RPMI8226 (cell line): ENCODE data around the gene NRG3.
"Not testable (repeated sequence)": the region's sequence is repeated elsewhere in the genome, so short reads cannot be mapped to it uniquely, and the experiment has no call there.

Experiments used
- DNase-seq: peaks from one replicate; pipeline ENCODE4 v3.0.0-alpha.2; 2015

Gene NRG3

GRCh38 chr10:82622479-82622878, 747.5 kb downstream of the NRG3 start:
- DNase-seq = no peak

DNA sequence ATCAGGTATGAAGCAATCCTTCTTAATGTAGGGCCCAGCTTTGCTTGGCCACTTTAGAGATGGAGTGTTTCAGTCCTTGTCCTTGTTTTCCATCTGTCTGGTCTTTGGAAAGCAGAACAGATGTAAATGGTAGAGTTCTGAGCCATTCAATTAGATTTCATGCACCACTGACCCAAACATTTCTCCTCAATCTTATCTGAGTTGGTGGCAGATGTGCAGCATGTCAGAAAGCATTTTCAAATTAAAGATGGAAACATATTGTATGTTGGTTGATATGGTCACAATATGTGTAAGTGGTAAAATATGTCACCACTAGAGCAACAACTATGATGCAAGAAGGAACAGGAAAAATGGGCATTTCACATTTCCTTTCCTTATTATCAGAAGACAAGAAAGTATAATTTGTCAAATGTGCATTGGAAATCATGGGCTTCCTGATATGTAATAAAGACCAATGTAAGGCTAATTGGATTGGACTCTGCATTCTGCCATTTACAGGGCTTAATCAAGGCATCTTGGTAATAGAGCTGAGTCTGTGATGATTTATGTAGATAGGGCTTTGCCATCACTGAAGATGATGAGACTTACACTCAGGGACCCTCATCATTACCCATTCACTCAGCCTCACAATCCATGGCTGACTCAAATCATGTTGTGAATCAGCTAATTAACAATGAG, 750.7 kb downstream of the NRG3 start:
- no peak for DNase-seq

DNA sequence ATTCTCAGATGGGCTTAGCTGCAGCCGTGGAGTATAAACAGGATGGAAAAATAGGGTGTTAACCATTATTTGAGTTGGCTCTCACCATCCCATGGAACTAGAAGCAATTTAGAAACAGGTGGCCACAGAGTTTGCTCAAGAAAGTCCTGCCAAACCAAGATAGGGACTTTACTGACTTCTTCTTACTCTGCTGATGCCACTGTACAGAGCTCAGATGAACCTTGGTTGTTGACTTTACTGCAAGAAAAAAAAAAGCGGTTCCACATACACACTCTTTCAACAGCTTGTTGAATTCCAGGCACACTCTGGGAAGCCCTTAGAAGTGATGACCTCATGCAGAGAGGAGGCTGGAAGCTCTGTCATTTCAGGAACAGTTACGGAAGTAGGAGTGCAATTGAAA, 753.4 kb downstream of the NRG3 start:
- DNase-seq = no peak

DNA sequence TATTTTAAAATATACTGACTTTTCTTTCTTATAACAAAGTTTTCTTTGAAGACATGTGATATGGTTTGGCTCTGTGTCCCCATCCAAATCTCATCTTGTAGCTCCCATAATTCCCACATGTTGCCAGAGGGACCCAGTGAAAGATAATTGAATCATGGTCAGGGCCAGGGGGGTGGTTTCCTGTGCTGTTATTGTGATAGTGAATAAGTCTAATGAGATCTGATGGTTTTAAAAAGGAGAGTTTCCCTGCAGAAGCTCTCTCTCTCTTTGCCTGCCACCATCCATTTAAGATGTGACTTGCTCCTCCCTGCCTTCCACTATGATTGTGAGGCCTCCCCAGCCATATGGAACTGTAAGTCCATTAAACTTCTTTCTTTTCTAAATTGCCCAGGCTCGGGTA, 768.1 kb downstream of the NRG3 start:
- DNase-seq = no peak

DNA sequence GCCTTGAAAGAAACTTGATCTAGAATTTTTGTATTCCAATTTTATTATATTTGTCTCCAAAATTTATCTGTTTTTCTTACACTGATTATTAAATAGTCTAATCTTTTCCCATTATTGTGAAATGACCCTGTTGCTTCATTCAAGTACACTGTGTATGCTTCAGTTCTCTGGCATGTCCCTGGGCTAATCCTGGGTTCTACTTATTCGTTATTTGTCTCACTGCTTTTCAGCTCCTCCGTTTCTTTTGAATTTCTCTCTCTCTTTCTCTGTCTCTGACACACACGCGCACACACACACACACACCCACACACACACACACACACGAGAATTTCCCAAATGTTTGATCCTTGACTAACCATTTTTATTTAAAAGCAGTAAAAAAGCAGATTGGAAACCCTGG, 768.6 kb downstream of the NRG3 start:
- DNase-seq = no peak

GRCh38 chr10:82645221-82645620, 770.2 kb downstream of the NRG3 start:
- DNase-seq = no peak

DNA sequence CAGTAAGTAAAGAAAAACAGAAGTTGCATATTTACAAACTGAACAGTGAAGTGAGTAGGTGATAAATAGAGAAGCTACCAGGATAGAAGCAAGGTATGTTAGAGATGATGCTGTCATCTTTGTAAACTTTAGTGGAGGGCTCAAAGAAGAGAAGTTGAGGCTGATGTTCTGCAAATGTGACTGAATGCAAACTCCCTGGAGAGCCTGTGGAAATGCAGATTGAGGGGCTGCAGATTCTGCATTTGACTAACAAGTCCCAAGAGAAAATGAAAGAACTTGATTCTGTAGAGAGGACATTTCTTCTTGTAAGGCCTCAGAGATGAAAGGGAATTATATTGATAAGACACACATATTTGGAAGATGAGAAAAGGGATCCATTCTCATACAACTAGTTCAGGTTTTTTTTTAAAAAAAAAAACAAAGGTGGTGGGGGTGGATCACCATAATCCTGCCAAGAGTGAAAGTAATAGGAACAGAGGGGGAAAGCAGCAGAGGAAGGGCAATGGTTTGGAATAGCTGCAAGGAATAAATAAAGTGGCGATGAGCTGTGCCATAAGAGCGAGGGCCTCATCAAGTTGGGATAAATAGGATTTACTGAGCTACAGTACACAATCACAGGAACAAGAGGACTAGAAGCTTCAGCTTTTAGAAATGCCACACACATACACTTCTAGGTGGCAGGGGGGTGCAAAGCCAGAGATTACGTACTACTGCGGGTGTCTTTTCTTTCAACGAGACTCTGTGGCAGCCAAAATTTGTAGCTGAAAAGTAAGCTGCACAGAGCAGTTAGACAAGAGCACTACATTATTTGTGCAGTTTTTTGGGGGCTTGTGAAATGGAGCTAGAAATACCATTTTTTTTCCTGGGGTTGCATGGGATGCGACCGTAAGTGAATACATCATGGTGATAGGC, 778.5 kb downstream of the NRG3 start:
- DNase-seq = no peak

DNA sequence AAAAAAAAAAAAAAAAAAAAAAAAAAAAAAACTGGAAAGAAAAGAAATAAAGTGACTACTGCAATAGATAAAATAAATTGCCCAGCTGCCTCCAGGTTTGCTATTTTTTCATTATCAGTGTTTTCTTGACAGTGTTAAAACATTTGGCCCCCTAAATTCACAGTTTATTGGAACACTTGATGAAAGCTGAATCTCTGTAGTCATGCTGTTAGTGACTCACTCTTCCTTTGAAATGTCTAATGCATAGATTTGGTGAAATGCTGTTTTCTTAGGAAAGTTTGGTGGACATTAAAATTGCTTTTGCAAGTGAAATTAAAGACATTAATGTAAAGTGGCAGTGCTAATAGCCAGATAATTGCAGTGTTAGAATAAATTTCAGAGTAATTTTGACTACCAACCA, 785.2 kb downstream of the NRG3 start:
- DNase-seq = no peak

DNA sequence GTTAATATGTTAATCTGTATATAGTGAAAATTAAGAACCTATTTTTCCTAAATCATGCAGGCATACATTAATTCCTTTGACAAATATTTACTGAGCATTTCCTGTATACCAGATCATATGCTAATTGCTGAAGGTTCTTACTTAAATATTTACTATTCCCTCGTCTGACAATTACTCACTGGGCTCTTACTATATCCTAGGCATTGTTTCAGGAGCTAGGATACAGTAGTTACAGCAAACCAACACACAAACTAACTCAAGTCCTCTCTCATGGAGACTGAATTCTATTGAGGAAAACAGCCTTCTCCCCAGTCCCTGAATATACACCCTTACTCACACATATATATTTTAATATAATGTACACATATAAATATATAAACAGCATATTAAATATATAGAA, 786.0 kb downstream of the NRG3 start:
- no peak for DNase-seq

DNA sequence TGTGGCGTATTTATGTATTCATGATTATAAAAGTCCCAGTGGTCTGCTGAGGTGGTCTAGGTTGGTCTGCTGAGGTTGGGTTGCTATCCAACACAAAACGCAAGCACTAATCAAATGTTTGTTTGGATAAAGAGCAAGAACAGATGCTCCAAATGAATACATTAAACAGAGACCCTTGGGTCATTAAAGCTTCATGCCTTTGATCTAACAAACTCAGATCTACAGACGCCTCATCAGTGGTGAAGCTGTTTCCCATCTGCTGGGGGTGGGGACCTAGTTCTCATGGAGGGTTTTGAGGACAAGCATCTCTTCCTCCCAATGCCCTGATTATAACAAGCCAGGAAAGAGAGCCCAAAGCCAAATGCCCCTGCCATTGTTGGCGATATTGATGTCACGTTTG, 786.7 kb downstream of the NRG3 start:
- DNase-seq = no peak

- no peak for DNase-seq
Observed at GRCh38 chr10:82668221-82668895, 793.4 kb downstream of the NRG3 start.

DNA sequence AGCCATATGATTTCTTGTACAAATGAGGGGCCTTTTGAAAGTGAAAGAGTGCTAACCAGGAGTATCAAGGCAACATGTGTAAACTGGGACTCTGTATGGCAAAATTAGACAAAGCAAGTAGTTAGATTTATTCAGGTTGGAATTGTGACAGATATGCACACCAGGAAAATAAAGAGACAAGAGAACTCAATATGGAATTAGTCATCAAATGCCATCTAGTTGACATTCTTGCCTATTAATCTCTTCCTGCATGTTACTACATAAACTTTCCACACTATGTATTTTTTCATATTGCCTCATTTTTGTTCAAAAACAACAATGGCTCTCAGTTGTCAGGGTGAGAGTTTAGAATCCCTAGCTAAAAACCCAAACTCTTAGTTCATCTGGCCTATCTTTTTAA, 799.0 kb downstream of the NRG3 start:
- no peak for DNase-seq

- DNase-seq = not testable (repeated sequence)
Observed at GRCh38 chr10:82677932-82678331, 802.9 kb downstream of the NRG3 start.

DNA sequence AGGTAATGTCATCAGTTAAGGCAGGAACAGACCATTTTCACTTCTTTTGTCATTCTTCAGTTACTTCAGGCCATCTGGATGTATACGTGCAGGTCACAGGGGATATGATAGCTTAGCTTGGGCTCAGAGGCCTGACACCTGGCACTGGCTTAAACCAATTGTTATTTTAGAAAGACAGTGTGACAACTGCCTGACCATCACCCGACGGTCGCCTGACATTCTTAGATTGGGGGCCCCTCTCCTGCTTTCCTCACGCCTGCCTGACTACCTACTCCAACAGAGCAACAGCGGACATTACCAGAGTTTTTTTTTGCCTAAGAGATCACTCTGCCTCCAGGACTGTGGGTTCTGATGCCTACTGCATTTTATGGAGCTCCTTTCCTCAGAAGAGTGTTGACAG, 803.5 kb downstream of the NRG3 start:
- not testable (repeated sequence) for DNase-seq

DNA sequence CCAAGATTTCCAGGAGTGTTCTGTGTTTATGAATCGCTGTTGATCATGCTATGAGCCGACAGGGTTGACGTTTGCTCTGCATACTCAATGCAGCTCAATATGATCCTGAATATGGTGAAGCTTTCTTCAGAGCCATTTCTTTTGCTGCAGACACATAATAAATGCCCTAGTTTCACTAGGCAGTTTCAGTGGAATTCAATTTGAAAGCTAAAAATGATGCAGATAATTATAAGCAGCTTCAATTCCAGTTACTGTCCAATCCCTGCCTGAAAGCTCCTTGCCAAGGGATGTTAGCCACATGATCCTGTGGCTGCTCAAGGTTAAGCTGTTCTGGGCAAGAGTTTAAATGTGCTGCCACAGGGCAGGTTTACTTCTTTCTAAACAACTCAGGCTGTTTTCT, 805.6 kb downstream of the NRG3 start:
- DNase-seq = no peak

GRCh38 chr10:82683945-82684344, 809.0 kb downstream of the NRG3 start:
- DNase-seq = no peak

DNA sequence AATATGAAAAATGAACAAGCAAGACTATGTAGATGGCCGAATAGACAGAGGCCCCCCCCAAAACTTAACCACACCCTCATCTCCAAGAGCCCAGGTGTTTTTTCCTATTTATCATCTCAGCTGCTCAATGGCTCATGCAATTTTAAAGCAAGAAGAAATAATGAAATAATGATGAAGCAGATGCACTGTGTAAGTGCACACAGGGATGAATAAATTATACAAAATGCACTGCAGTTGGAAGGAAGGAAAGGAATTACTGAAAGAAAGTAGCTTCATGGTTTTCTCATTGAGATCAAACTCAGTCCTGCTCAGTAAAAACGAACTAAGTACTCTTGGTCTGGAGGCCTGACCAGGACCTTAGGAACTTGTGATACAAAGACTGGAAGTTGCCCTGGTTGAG, 810.1 kb downstream of the NRG3 start:
- DNase-seq = no peak

DNA sequence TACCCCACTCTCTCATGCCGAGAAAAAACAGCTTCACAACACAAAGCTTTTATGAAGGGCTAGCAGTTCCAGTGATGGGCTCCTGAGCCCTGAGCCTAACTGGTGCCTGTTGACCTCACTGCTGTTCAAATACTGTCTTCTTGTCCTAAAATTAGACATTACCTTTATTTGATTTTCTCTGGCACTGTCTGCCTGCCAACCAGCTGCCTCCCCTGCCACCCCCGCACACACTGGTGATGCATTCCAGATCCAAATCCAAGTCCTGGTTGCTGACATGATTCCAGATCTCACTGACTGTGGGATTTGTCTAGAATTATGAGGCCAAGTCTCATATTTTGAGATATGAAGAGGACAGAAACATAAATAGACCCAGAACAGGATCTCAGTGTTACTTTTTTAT, 816.2 kb downstream of the NRG3 start:
- no peak for DNase-seq

GRCh38 chr10:82692458-82692857, 817.5 kb downstream of the NRG3 start:
- no peak for DNase-seq

DNA sequence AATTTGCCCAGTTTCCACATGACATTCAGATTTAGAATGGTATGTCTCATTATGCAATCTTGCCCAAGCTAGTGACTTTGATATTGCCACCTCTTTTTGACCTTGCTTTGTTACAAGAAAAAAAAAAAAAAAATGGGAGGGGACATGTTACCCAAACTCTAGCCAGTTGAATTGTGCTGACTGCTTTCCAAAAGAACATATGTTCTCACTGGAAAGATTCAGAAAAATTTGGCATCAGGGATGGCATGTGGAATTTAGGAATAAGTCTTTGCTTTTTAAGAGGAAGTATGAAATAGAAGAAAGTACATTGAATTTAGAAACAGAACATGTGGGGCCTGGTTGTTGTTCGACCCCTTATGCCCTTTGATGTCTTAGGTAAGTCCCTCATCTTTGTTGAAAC, 846.8 kb downstream of the NRG3 start:
- no peak for DNase-seq

GRCh38 chr10:82722273-82722672, 847.3 kb downstream of the NRG3 start:
- DNase-seq = no peak

DNA sequence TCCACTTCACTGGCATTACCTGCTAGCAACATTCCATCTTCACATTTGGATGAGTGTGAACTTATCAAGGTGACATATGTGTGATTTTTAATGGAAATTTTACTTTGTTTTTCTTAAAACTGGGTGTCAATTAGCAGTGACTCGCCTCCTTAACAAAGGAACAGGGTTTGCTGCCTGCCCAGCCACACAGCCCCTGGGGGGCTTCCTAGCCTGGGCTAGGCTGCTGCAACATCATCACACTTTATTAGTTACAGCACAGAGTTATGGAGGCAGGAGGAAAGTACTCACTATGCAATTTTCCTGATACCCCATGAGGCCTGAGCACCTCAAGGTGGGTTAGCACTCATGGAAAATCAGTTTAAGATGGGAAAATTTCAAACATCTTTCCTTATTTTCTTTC, 861.3 kb downstream of the NRG3 start:
- DNase-seq = no peak

DNA sequence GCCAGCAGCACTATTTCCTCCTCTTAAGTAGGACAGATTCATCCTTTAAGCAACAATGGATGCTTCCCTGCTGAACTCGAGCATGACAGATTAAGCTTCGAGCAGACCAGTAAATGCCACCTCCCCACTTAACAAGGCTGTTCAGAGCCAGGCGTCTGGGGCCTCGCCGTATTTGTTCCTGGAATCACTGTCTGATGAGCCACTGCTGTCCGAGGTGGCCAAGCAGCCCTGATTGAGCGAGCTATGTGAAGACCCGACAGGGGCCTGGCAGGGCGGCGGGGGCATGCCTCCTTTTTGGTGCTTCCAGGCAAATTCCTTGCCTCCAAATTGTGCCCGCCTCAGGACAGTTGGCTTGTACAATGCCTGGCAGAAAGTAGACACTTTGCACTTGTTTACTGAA, 862.6 kb downstream of the NRG3 start:
- no peak for DNase-seq

DNA sequence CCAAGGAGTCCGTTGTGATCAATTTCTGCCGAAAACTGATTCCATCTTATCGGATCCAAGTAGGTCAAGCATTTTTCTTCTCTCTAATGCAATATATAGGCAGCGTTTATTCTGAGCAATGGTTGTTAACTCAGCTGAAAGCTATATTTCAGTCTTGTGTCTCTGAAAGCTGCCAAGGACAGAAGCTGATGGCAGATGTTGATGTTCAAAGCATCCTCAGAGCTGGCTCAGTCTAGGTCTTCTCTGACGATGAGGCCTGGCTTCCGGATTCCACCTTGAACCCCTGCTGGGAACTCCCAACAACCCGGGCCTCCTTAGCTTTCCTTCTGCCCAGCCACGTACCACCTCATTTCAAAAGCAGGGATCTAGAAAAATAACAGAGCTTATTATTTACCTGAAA, 863.6 kb downstream of the NRG3 start:
- no peak for DNase-seq
